K562 (cell line): ENCODE measurements around the gene PIRT. TPM values are rescaled to one million over a fixed set of nuclear protein-coding genes. Genes with fewer than 3 reads are reported as not detected.
A peak's percentile ranks its signal among the peaks of the same experiment; 100 is the strongest.

Experiments
- ATAC-seq: fragments of 200-7000 bp; cut with Tn5 transposase; 3 replicates; pipeline ENCODE4 v1.9.1; 2020; ENCODE audit warnings: moderate library complexity
- BruUV-seq: library from RNA; stranded (reverse); fragments of 400-500 nt; replicated peaks from 2 replicates; lab custom pipeline; 2021; lab: Mats Ljungman, UMichigan
- CTCF ChIA-PET: fragments of 300-600 bp; formaldehyde crosslinking; extraction: SDS; loops from one replicate; lab custom pipeline; 2021; ENCODE audit warnings: low intra/inter-chr PET ratio; lab: Yijun Ruan, JAX
- POLR2A ChIA-PET: fragments of 300-600, 350-650 bp; sonication (Branson Sonifier 250); formaldehyde crosslinking; extraction: SDS; loops from one replicate; lab custom pipeline; 2021; ENCODE audit warnings: antibody characterized with exemption, inconsistent platforms; lab: Yijun Ruan, JAX
- DNase-seq, 4 experiments: peaks; one replicate each; pipeline versions ENCODE4 v3.0.0 to v3.0.0-alpha.2; 2011 to 2018; ENCODE audit warnings: low spot score in 3 of 4, mixed read lengths in 3 of 4; ENCODE audit errors: extremely low read depth in 1 of 4
- FAIRE-seq: peaks from 2 replicates; lab custom pipeline; 2011; peaks lifted over from hg19 to GRCh38; lab: Jason Lieb, UNC
- H2AFZ ChIP-seq: 2 replicates; pipeline ENCODE4 v1.6.0; 2011; ENCODE audit warnings: low read depth, low read length, control low read depth, inconsistent platforms
- H3K27ac ChIP-seq: fragments of 200-600 bp; 3 replicates; pipeline ENCODE4 v1.8.0; 2011; ENCODE audit warnings: low read depth, mild to moderate bottlenecking, control low read depth, inconsistent platforms, low read length, moderate library complexity, mixed read lengths; ENCODE audit errors: extremely low read depth
- H3K27me3 ChIP-seq, 2 experiments: fragments of 300-600 bp in 1 of 2; 2 replicates in 1 of 2; 3 replicates in 1 of 2; pipeline versions ENCODE4 v1.6.0 to v1.8.0; 2011; ENCODE audit warnings: inconsistent platforms in 2 of 2, low read length in 2 of 2, mild to moderate bottlenecking in 1 of 2, mixed read lengths in 1 of 2, moderate library complexity in 1 of 2; ENCODE audit not compliant: control insufficient read depth in 2 of 2, insufficient read depth in 2 of 2
- H3K36me3 ChIP-seq: fragments of 300-600 bp; 3 replicates; pipeline ENCODE4 v1.8.0; 2011; ENCODE audit warnings: mild to moderate bottlenecking, low read length, inconsistent platforms; ENCODE audit not compliant: control insufficient read depth, insufficient read depth
- H3K4me1 ChIP-seq, 2 experiments: fragments of 200-600 bp in 1 of 2; replicated peaks in 1 of 2; 2 replicates in 1 of 2; 3 replicates in 1 of 2; pipeline versions ENCODE4 v1.5.1 to v1.8.0; 2011; ENCODE audit warnings: inconsistent platforms in 2 of 2, low read length in 2 of 2, mild to moderate bottlenecking in 1 of 2, mixed read lengths in 1 of 2, moderate library complexity in 1 of 2; ENCODE audit not compliant: control insufficient read depth in 2 of 2, insufficient read depth in 2 of 2
- H3K4me2 ChIP-seq: 2 replicates; pipeline ENCODE4 v1.6.1; 2011; ENCODE audit warnings: low read length, control low read depth, inconsistent platforms, mixed read lengths; ENCODE audit not compliant: insufficient read depth
- H3K4me3 ChIP-seq: fragments of 200-600 bp; sonication (generic), shearing (Covaris generic); 2 replicates; pipeline ENCODE4 v1.5.1; 2016; ENCODE audit warnings: control low read depth, inconsistent platforms
- H3K79me2 ChIP-seq: fragments of 200-600 bp; 3 replicates; pipeline ENCODE4 v1.8.0; 2011; ENCODE audit warnings: low read length, inconsistent platforms; ENCODE audit not compliant: control insufficient read depth, insufficient read depth
- H3K9ac ChIP-seq, 2 experiments: 2 replicates each; pipeline versions ENCODE4 v1.6.0 to v1.6.1; 2011; ENCODE audit warnings: low read depth in 2 of 2, low read length in 2 of 2, control low read depth in 1 of 2, inconsistent platforms in 1 of 2, mild to moderate bottlenecking in 1 of 2, mixed read lengths in 1 of 2; ENCODE audit not compliant: insufficient read depth in 1 of 2
- H3K9me1 ChIP-seq: one replicate; pipeline ENCODE4 v1.6.0; 2011; ENCODE audit warnings: inconsistent platforms, mild to moderate bottlenecking, low read length, moderate library complexity; ENCODE audit not compliant: control insufficient read depth, insufficient read depth
- H3K9me3 ChIP-seq: replicated peaks from 2 replicates; pipeline ENCODE4 v1.5.1; 2011; ENCODE audit warnings: low read depth, low read length, inconsistent platforms; ENCODE audit not compliant: control insufficient read depth, insufficient read depth
- H4K20me1 ChIP-seq: replicated peaks from 2 replicates; pipeline ENCODE4 v1.6.1; 2011; ENCODE audit warnings: low read length, inconsistent platforms, mixed read lengths; ENCODE audit not compliant: control insufficient read depth, insufficient read depth
- C11orf30 ChIP-seq: fragments of 450-650 bp; IDR thresholded peaks from 2 replicates; pipeline ENCODE4 v1.6.1; 2016; ENCODE audit warnings: low read depth, mild to moderate bottlenecking
- GABPA ChIP-seq: fragments of 200-800 bp; sonication (Bioruptor generic); conservative IDR thresholded peaks from 2 replicates; pipeline ENCODE4 v1.6.1; 2016; ENCODE audit warnings: low read depth, missing genetic modification characterization, missing compliant biosample characterization
- L3MBTL2 ChIP-seq: fragments of 450-650 bp; IDR thresholded peaks from 2 replicates; pipeline ENCODE4 v1.6.1; 2016; ENCODE audit warnings: mild to moderate bottlenecking, moderate library complexity
- MCM2 ChIP-seq: fragments of 450-650 bp; IDR thresholded peaks from 2 replicates; pipeline ENCODE4 v1.6.1; 2017; ENCODE audit warnings: low read depth, mild to moderate bottlenecking
- NFE2 ChIP-seq: IDR thresholded peaks from 2 replicates; pipeline ENCODE4 v1.6.1; 2014; ENCODE audit warnings: antibody characterized with exemption, low read depth
- PHB ChIP-seq: fragments of 250-450 bp; sonication (Bioruptor Pico); IDR thresholded peaks from 2 replicates; pipeline ENCODE4 v1.5.0; 2021
- TARDBP ChIP-seq: fragments of 450-650 bp; IDR thresholded peaks from 2 replicates; pipeline ENCODE4 v1.6.1; 2016
- ZEB2 ChIP-seq: fragments of 450-650 bp; IDR thresholded peaks from 2 replicates; pipeline ENCODE4 v1.6.1; 2016
- WGBS: fragments of 100-300 bp; shearing (Covaris generic); methylation state at CpG from one replicate; pipeline ENCODE4 v1.1.6; 2016; ENCODE audit warnings: low coverage, mixed read lengths; ENCODE audit not compliant: insufficient coverage; ENCODE audit errors: missing lambda C conversion rate; 5-methylcytosine and 5-hydroxymethylcytosine counted together
- in situ Hi-C: fragments of 300-500 bp; cut with MboI; formaldehyde crosslinking; loops from 4 replicates; pipeline ENCODE4 v1.15.0; 2018; ENCODE audit warnings: inconsistent platforms, mixed read lengths
- intact Hi-C: fragments of 100-400 bp; cut with micrococcal nuclease; formaldehyde crosslinking; loops from 2 replicates; pipeline ENCODE4 v1.14.2; 2022
- polyA plus RNA-seq, 8 experiments: library from polyadenylated mRNA; depleted of rRNA in 4 of 8; stranded (reverse) in 5 of 8; unstranded in 3 of 8; fragments of >200 nt; fragmentation: Nextera tagmentation in 2 of 8; fragmentation: Illumina TruSeq in 1 of 8; extraction: Ambion mirVana in 2 of 8; extraction: Trizol in 1 of 8; gene quantifications; 2 replicates each; pipeline versions ENCODE4 v1.2.1 to v1.2.3, GENCODE V29; 2011 to 2014; ENCODE audit warnings: inconsistent platforms in 1 of 8, missing spikeins in 1 of 8
- total RNA-seq, 7 experiments: library from RNA; depleted of rRNA in 6 of 7; stranded (reverse); fragments of >200 nt in 6 of 7; fragmentation: Illumina TruSeq in 2 of 7; extraction: Trizol in 2 of 7; gene quantifications; 2 replicates each; pipeline versions ENCODE4 v1.2.1 to v1.2.3, GENCODE V29; 2011 to 2021; ENCODE audit warnings: low replicate concordance in 1 of 7
- TF ChIP-seq, protein P1 (sequence below), 2 experiments: IDR thresholded peaks; 2 replicates each; pipeline ENCODE4 v1.6.1; 2011; ENCODE audit warnings: borderline replicate concordance in 1 of 2, control low read depth in 1 of 2, low read depth in 1 of 2, low read length in 1 of 2, mild to moderate bottlenecking in 1 of 2, mixed read lengths in 1 of 2, moderate library complexity in 1 of 2; ENCODE audit not compliant: insufficient read depth in 1 of 2, insufficient read length in 1 of 2, poor library complexity in 1 of 2, severe bottlenecking in 1 of 2; ENCODE audit errors: extremely low read depth in 1 of 2

PIRT gene
- total and polyA plus RNA-seq, 9 of the 15 experiments (the other 6 are each of a cell fraction or from before 2014, with no cell fraction given), result not detected

GRCh38 chr17:10792151-10792550, 45.7 kb downstream of the PIRT start:
- H3K9ac ChIP-seq, result no peak overlapping the region; a peak in 1 of 4 replicates
- H3K27ac ChIP-seq, result no peak overlapping the region
- BruUV-seq, result no TSS peak
- in situ Hi-C loops (no loop called here), intact Hi-C loops (no loop called here)
- no peak for TF ChIP-seq ZEB2
- no peak for TF ChIP-seq MCM2
- TF ChIP-seq, protein P1, sequence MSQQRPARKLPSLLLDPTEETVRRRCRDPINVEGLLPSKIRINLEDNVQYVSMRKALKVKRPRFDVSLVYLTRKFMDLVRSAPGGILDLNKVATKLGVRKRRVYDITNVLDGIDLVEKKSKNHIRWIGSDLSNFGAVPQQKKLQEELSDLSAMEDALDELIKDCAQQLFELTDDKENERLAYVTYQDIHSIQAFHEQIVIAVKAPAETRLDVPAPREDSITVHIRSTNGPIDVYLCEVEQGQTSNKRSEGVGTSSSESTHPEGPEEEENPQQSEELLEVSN (IDR thresholded peaks at IDR 0.05; ENCODE audit: borderline replicate concordance in 1 of 2, extremely low read depth in 1 of 2, insufficient read depth in 1 of 2, insufficient read length in 1 of 2, low read depth in 1 of 2, low read length in 1 of 2, poor library complexity in 1 of 2, severe bottlenecking in 1 of 2), result peak in 1 of 2 experiments; percentile 35
- TF ChIP-seq C11orf30, result 0 out of 2 replicates have a peak, but pooled peaks have one; percentile 30
- peak; percentile 51 for TF ChIP-seq NFE2
- TF ChIP-seq PHB (CRISPR knock-in tag), result no peak
- TF ChIP-seq GABPA (tag), result no peak
- no peak for TF ChIP-seq TARDBP
- peak; percentile 15; the same call in 1 of the 2 replicates for TF ChIP-seq L3MBTL2
- DNase-seq (peak in 1 of 4 experiments; percentile 6), ATAC-seq (peak; percentile 61), FAIRE-seq (no peak)
- peak overlapping the region; percentile 18; the same call in 1 of the 2 replicates for H3K4me2 ChIP-seq
- peaks cover 0 to 5% of the 10 kb centered on the region in 2 experiments; a peak in 2 of 5 replicates for H3K27me3 ChIP-seq
- no peaks in the 10 kb centered on the region for H3K79me2 ChIP-seq
- CTCF ChIA-PET, result no interaction called here
- no peaks in the 10 kb centered on the region; a peak in 1 of 5 replicates for H3K4me1 ChIP-seq
- H3K4me3 ChIP-seq, result no peak overlapping the region
- no peaks in the 10 kb centered on the region for H3K9me1 ChIP-seq
- peak overlapping the region; percentile 16; the same call in 1 of the 2 replicates for H2AFZ ChIP-seq
- POLR2A ChIA-PET, result no interaction called here
- no peaks in the 10 kb centered on the region for H3K9me3 ChIP-seq
- H4K20me1 ChIP-seq, result no peaks in the 10 kb centered on the region
- 13% methylated on average over 4 of the region's 8 CpGs for WGBS
- no peaks in the 10 kb centered on the region for H3K36me3 ChIP-seq
